ENCODE results near the gene SLC25A45.

- TF ChIP-seq CTCF (conservative IDR thresholded peaks at IDR 0.05; ENCODE audit: low read length) (peak; percentile 77), EZH2phosphoT487 (IDR thresholded peaks at IDR 0.05; ENCODE audit: borderline replicate concordance) (no peak)
These were observed 52.5 kb downstream of the SLC25A45 start for GRCh38 chr11:65329944-65330403.
